Mesothelial cell of epicardium (in vitro differentiated cells): ENCODE results near the gene ZBTB4. TPM values are rescaled to one million over a fixed set of nuclear protein-coding genes. Genes with fewer than 3 reads are reported as not detected.

Source experiments
- DNase-seq, 2 experiments: peaks; one replicate each; pipeline ENCODE4 v3.0.0; 2021; ENCODE audit warnings: low spot score in 2 of 2; ENCODE audit not compliant: unreplicated experiment in 2 of 2
- H3K27ac Mint-ChIP-seq: 2 replicates; pipeline ENCODE4 v1.8.0; 2021; ENCODE audit warnings: mixed read lengths
- H3K27me3 Mint-ChIP-seq: 2 replicates; pipeline ENCODE4 v1.8.0; 2021; ENCODE audit warnings: low read depth, mixed read lengths
- H3K36me3 Mint-ChIP-seq: 2 replicates; pipeline ENCODE4 v1.8.0; 2021; ENCODE audit warnings: mixed read lengths
- H3K4me1 Mint-ChIP-seq: 2 replicates; pipeline ENCODE4 v1.8.0; 2021; ENCODE audit warnings: mixed read lengths
- H3K4me3 Mint-ChIP-seq: 2 replicates; pipeline ENCODE4 v1.8.0; 2021; ENCODE audit warnings: mild to moderate bottlenecking, moderate library complexity, mixed read lengths
- H3K9me3 Mint-ChIP-seq: 2 replicates; pipeline ENCODE4 v1.8.0; 2021; ENCODE audit warnings: mixed read lengths
- CTCF ChIP-seq: fragments of 200-600 bp; sonication (generic); IDR thresholded peaks from one replicate; pipeline ENCODE4 v1.5.0; 2021; ENCODE audit warnings: antibody characterized with exemption; ENCODE audit not compliant: unreplicated experiment
- total RNA-seq: library from RNA; stranded (reverse); gene quantifications from 3 replicates; pipeline ENCODE4 v1.2.1, GENCODE V29; 2021

Gene ZBTB4
- total RNA-seq, 1 donor from 2014 or later = 39.7 TPM

GRCh38 chr17:7466639-7467341, 12.6 kb downstream of the ZBTB4 start:
- Mint-ChIP-seq H3K27me3 (no peaks in the 10 kb centered on the region), H3K27ac (peak overlapping the region; percentile 59), H3K4me1 (peaks cover 9% of the 10 kb centered on the region), H3K9me3 (no peaks in the 10 kb centered on the region), H3K36me3 (peaks cover 11% of the 10 kb centered on the region), H3K4me3 (no peak overlapping the region)
- TF ChIP-seq CTCF = no peak
- DNase-seq = no peak

GRCh38 chr17:7466318-7466638, 13.2 kb downstream of the ZBTB4 start:
- H3K27me3 Mint-ChIP-seq = no peaks in the 10 kb centered on the region
- no peak overlapping the region for H3K4me3 Mint-ChIP-seq
- no peak for TF ChIP-seq CTCF
- H3K9me3 Mint-ChIP-seq = no peaks in the 10 kb centered on the region
- no peak for DNase-seq
- H3K36me3 Mint-ChIP-seq = peaks cover 13% of the 10 kb centered on the region
- peaks cover 9% of the 10 kb centered on the region for H3K4me1 Mint-ChIP-seq
- no peak overlapping the region for H3K27ac Mint-ChIP-seq

- H3K4me1 Mint-ChIP-seq = peaks cover 9% of the 10 kb centered on the region
- no peak overlapping the region for H3K4me3 Mint-ChIP-seq
- H3K27ac Mint-ChIP-seq = no peak overlapping the region
- H3K9me3 Mint-ChIP-seq = no peaks in the 10 kb centered on the region
- H3K27me3 Mint-ChIP-seq = no peaks in the 10 kb centered on the region
- no peak for TF ChIP-seq CTCF
- no peak for DNase-seq
- peaks cover 17% of the 10 kb centered on the region for H3K36me3 Mint-ChIP-seq
Measured at GRCh38 chr17:7465597-7466275, 13.7 kb downstream of the ZBTB4 start.

GRCh38 chr17:7464081-7464480, 15.3 kb downstream of the ZBTB4 start:
- DNase-seq = no peak
- Mint-ChIP-seq H3K27ac (no peak overlapping the region), H3K36me3 (peaks cover 18% of the 10 kb centered on the region), H3K4me1 (peaks cover 9% of the 10 kb centered on the region), H3K9me3 (no peaks in the 10 kb centered on the region), H3K4me3 (no peak overlapping the region), H3K27me3 (no peaks in the 10 kb centered on the region)
- TF ChIP-seq CTCF = no peak

DNA sequence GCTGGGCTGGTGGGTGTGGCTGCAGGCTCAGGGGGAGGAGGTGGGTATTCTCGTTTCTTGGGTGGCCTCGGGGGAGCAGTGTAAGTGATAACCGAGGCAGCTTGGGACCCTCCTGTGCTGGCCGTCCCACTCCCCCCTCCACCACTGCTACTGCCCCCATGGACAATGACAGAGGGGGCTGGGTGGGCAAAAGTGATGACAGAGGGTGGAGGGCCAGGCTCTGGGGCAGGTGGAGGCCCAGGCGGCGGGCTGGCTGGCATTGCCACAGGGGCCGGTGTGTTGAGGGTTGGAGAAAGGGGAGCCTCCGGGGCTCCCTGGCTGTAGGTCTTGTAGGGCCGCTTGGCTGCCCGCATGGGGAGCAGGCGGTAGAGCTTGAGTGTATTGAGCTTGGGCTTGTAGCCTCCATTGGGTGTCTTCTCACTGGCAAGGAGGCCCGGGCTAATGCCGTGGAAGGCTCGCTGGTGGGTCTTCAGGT, 16.0 kb downstream of the ZBTB4 start:
- H3K27ac Mint-ChIP-seq = no peak overlapping the region

More for the DNA sequence above, 16.0 kb downstream of the ZBTB4 start:
- Mint-ChIP-seq H3K9me3 (no peaks in the 10 kb centered on the region), H3K4me1 (peaks cover 9% of the 10 kb centered on the region), H3K27me3 (no peaks in the 10 kb centered on the region), H3K36me3 (peaks cover 20% of the 10 kb centered on the region), H3K4me3 (no peak overlapping the region)
- no peak for DNase-seq
- no peak for TF ChIP-seq CTCF
